MM.1S (cell line): ENCODE measurements around the gene PIAS4.

Experiments
- DNase-seq: peaks from one replicate; pipeline ENCODE4 v3.0.0-alpha.2; 2015
- H2AFZ ChIP-seq: fragments of 300-600 bp; sonication (generic); 2 replicates; pipeline ENCODE4 v1.6.0; 2016; ENCODE audit warnings: antibody characterized with exemption, low read length
- H3F3A ChIP-seq: fragments of 300-600 bp; sonication (generic); 2 replicates; pipeline ENCODE4 v1.6.1; 2016; ENCODE audit warnings: mild to moderate bottlenecking, antibody characterized with exemption, low read length, moderate library complexity, mixed read lengths; ENCODE audit not compliant: insufficient read depth
- H3K27ac ChIP-seq: fragments of 300-600 bp; sonication (generic); 2 replicates; pipeline ENCODE4 v1.5.1; 2016; ENCODE audit warnings: mild to moderate bottlenecking, low read length
- H3K27me3 ChIP-seq: fragments of 300-600 bp; sonication (generic); replicated peaks from 2 replicates; pipeline ENCODE4 v1.6.0; 2016; ENCODE audit warnings: low read length; ENCODE audit not compliant: insufficient read depth
- H3K36me3 ChIP-seq: fragments of 300-600 bp; sonication (generic); replicated peaks from 2 replicates; pipeline ENCODE4 v1.6.1; 2016; ENCODE audit warnings: mild to moderate bottlenecking, low read length, mixed read lengths; ENCODE audit not compliant: insufficient read depth
- H3K4me1 ChIP-seq: fragments of 300-600 bp; sonication (generic); 2 replicates; pipeline ENCODE4 v1.6.1; 2016; ENCODE audit warnings: low read length, mixed read lengths
- H3K4me2 ChIP-seq: fragments of 300-600 bp; sonication (generic); 2 replicates; pipeline ENCODE4 v1.6.0; 2016; ENCODE audit warnings: low read depth, low read length
- H3K4me3 ChIP-seq: fragments of 300-600 bp; sonication (generic); 2 replicates; pipeline ENCODE4 v1.5.1; 2016; ENCODE audit warnings: low read length, mixed read lengths
- H3K79me2 ChIP-seq: fragments of 300-600 bp; sonication (generic); 2 replicates; pipeline ENCODE4 v1.6.1; 2016; ENCODE audit warnings: mixed run types, low read length, mixed read lengths
- H3K9ac ChIP-seq: fragments of 300-600 bp; sonication (generic); 2 replicates; pipeline ENCODE4 v1.6.1; 2016; ENCODE audit warnings: low read length, mixed read lengths
- H3K9me2 ChIP-seq: fragments of 300-600 bp; sonication (generic); replicated peaks from 2 replicates; pipeline ENCODE4 v1.6.1; 2016; ENCODE audit warnings: mild to moderate bottlenecking, low read length, mixed read lengths; ENCODE audit not compliant: insufficient read depth
- H3K9me3 ChIP-seq: fragments of 300-600 bp; sonication (generic); replicated peaks from 2 replicates; pipeline ENCODE4 v1.6.1; 2016; ENCODE audit warnings: mild to moderate bottlenecking, low read length, mixed read lengths; ENCODE audit not compliant: insufficient read depth
- H4K20me1 ChIP-seq: fragments of 300-600 bp; sonication (generic); 2 replicates; pipeline ENCODE4 v1.6.1; 2016; ENCODE audit warnings: mild to moderate bottlenecking, low read length, moderate library complexity, mixed read lengths; ENCODE audit not compliant: insufficient read depth
- CTCF ChIP-seq: fragments of 300-600 bp; sonication (generic); IDR thresholded peaks from 2 replicates; pipeline ENCODE4 v1.5.1; 2016; ENCODE audit warnings: antibody characterized with exemption, low read length, mixed read lengths
- EZH2 ChIP-seq: fragments of 300-600 bp; sonication (generic); optimal IDR thresholded peaks from 2 replicates; pipeline ENCODE3; 2017; ENCODE audit warnings: low read depth, mild to moderate bottlenecking, antibody characterized with exemption, low read length, mixed read lengths
- EZH2phosphoT487 ChIP-seq: fragments of 300-600 bp; sonication (generic); IDR thresholded peaks from 2 replicates; pipeline ENCODE4 v1.6.1; 2018; ENCODE audit warnings: antibody characterized with exemption, low read length

PIAS4 gene

GRCh38 chr19:4016903-4017638, 9.5 kb downstream of the PIAS4 start:
- no peak overlapping the region for H3K4me2 ChIP-seq
- no peaks in the 10 kb centered on the region; the same call in 1 of the 2 replicates for H3K36me3 ChIP-seq
- no peaks in the 10 kb centered on the region for H3K4me1 ChIP-seq
- no peak overlapping the region for H3K27ac ChIP-seq
- H3K4me3 ChIP-seq = no peak overlapping the region
- H3K27me3 ChIP-seq = no peaks in the 10 kb centered on the region
- H3K9ac ChIP-seq = no peak overlapping the region
- no peak overlapping the region for H2AFZ ChIP-seq
- H3K9me3 ChIP-seq = no peaks in the 10 kb centered on the region
- H3K9me2 ChIP-seq = no peaks in the 10 kb centered on the region
- no peaks in the 10 kb centered on the region for H3F3A ChIP-seq
- 0 out of 2 replicates have a peak, but pooled peaks cover 3% of the 10 kb centered on the region for H4K20me1 ChIP-seq
- peaks cover 94% of the 10 kb centered on the region for H3K79me2 ChIP-seq
- no peak for DNase-seq
- no peak for TF ChIP-seq CTCF
- no peak for TF ChIP-seq EZH2phosphoT487
- no peak for TF ChIP-seq EZH2

GRCh38 chr19:4018140-4018613, 10.6 kb downstream of the PIAS4 start:
- 0 out of 2 replicates have a peak, but pooled peaks cover 3% of the 10 kb centered on the region for H4K20me1 ChIP-seq
- DNase-seq = no peak
- H3K4me1 ChIP-seq = no peaks in the 10 kb centered on the region
- H3K79me2 ChIP-seq = peaks cover 89% of the 10 kb centered on the region
- no peak overlapping the region for H3K27ac ChIP-seq
- no peak overlapping the region for H2AFZ ChIP-seq
- TF ChIP-seq EZH2phosphoT487 = no peak
- no peak for TF ChIP-seq CTCF
- TF ChIP-seq EZH2 = no peak
- H3K27me3 ChIP-seq = no peaks in the 10 kb centered on the region
- H3K9me3 ChIP-seq = no peaks in the 10 kb centered on the region
- no peaks in the 10 kb centered on the region for H3F3A ChIP-seq
- H3K9me2 ChIP-seq = no peaks in the 10 kb centered on the region
- H3K4me2 ChIP-seq = no peak overlapping the region
- no peak overlapping the region for H3K4me3 ChIP-seq
- no peak overlapping the region for H3K9ac ChIP-seq
- H3K36me3 ChIP-seq = no peaks in the 10 kb centered on the region; the same call in 1 of the 2 replicates

GRCh38 chr19:4018775-4019504, 11.4 kb downstream of the PIAS4 start:
- Histone ChIP-seq H3K9ac (no peak overlapping the region), H3K36me3 (no peaks in the 10 kb centered on the region), H3K79me2 (peaks cover 84% of the 10 kb centered on the region), H3F3A (no peaks in the 10 kb centered on the region), H3K9me3 (no peaks in the 10 kb centered on the region), H3K4me1 (no peaks in the 10 kb centered on the region), H4K20me1 (0 out of 2 replicates have a peak, but pooled peaks cover 3% of the 10 kb centered on the region), H2AFZ (no peak overlapping the region), H3K4me2 (no peak overlapping the region), H3K9me2 (no peaks in the 10 kb centered on the region), H3K4me3 (no peak overlapping the region), H3K27ac (no peak overlapping the region), H3K27me3 (no peaks in the 10 kb centered on the region)
- no peak for DNase-seq
- TF ChIP-seq EZH2 (no peak), CTCF (no peak), EZH2phosphoT487 (no peak)
